Pulmonary artery endothelial cell (primary cell): Measurements from ENCODE around the gene GPR101. TPM values are rescaled to one million over a fixed set of nuclear protein-coding genes. Genes with fewer than 3 reads are reported as not detected.
"Not testable (repeated sequence)": the region's sequence is repeated elsewhere in the genome, so short reads cannot be mapped to it uniquely, and the experiment has no call there.

Source experiments
- DNase-seq: peaks from one replicate; pipeline ENCODE4 v3.0.0-alpha.2; 2011; ENCODE audit warnings: low read depth, low spot score
- total RNA-seq: library from RNA; depleted of rRNA; stranded (reverse); fragments of >200 nt; gene quantifications from 2 replicates; pipeline ENCODE4 v1.2.3, GENCODE V29; 2014

Gene GPR101
- total RNA-seq, 1 donor from 2014 or later, result not detected

DNA sequence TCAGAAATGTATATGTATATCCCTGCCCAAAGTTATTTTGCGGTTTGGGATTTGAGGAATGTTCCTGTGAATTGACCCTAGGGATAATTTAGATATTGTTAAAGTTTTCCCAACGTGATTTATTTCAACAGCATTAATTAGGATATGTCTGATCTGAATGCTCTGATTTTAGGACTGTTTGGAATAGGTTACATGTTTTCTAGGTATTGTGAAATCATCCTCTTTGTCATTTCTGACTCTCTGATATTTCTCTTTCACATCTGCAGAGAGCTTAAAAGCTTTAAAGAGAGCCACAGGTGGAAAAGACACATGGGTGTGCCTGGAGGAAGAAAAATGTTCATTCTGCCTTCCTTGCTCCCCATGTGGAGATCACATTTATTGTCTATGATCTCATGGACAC, 5.1 kb downstream of the GPR101 start:
- no peak for DNase-seq

DNA sequence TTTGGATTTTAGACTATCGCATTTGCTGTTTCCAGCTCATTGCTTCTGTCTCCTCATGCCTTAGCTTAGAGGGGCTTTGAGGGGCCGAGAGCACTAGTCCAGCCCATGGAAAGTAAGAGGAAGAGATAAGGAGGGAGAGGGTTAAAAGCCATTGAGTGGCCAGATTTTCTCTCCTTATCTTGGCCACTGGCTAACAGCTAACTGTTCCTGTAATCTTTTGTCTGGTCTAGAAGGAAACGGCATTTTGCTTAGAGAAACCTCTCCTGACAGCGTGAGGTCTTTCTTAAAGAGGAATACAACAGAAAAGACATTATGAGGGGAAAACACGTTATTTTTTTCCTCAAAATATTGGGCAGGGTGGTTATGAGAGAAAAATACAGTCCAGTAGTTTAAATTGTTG, 7.9 kb downstream of the GPR101 start:
- DNase-seq, result no peak

DNA sequence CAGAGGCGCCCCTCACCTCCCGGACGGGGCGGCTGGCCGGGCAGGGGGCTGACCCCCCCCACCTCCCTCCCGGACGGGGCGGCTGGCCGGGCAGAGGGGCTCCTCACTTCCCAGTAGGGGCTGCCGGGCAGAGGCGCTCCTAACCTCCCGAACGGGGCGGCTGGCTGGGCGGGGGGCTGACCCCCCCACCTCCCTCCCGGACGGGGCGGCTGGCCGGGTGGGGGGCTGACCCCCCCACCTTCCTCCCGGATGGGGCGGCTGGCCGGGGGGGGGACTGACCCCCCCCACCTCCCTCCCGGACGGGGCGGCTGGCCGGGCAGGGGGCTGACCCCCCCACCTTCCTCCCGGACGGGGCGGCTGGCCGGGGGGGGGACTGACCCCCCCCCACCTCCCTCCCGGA, 33.6 kb downstream of the GPR101 start:
- not testable (repeated sequence) for DNase-seq

DNA sequence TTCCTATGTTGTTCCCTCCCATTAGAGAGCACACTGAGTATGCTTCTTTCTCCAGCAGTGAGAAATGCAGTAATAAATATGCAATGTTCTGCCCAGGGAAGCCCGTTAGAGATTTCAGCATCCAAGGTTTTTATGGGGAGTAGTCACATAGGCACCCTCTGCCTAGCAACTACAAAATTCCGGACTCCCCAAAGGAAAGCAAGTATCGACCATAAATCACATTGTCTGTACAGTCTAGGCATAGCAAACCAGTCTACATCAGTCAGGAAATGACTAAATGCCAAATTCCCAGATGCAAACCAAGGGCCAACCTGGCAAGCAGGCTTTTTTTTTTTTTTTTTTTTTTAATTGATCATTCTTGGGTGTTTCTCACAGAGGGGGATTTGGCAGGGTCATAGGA, 34.8 kb downstream of the GPR101 start:
- no peak for DNase-seq

Other genes starting within 250 kb of the GPR101 start
- gene RBMX, start 153.3 kb downstream of the GPR101 start, total RNA-seq, result 205 and 220 TPM in 2 replicates